HTERT RPE-1 (cell line): Measurements from ENCODE around the gene MED10.

Experiments used
- in situ Hi-C: fragments of 300-500 bp; cut with MboI; formaldehyde crosslinking; loops from 4 replicates; pipeline ENCODE4 v1.14.3; 2020; ENCODE audit warnings: low sequenced_read_pairs

MED10 gene

GRCh38 chr5:6399980-6400910, 21.9 kb upstream of the MED10 start:
- in situ Hi-C loops, result no loop called here

DNA sequence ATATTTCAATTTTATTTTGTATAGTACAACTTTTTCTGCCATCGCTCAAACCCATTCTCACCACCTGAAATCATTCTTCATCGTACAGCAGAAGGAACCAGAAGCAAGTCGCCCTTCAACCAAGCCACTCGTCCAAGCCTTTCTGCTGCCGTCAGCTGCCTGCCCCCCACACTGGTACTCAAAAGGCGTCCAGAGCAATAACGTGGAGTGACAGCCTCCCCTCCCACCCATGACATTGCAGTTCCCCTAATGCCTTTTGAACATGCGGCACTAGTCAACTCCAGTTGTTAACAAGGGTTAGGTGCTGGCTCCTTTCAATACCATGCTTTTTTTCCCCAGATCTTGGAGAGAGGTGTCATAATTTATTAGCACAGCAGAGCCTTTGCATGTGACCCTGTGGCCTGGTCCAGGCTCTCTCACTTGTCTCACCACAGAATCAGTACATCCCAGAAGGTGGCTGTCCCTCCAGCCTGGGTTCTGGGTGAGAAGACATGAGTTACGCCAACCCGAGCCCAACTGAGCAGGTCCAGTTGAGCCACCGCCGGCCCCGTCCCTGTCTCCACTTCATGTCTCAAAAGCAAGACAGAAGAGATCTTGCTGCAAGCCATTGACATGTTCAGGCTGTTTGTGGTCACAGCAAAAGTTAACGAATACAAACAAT, 20.4 kb upstream of the MED10 start:
- in situ Hi-C loops, result no loop called here

DNA sequence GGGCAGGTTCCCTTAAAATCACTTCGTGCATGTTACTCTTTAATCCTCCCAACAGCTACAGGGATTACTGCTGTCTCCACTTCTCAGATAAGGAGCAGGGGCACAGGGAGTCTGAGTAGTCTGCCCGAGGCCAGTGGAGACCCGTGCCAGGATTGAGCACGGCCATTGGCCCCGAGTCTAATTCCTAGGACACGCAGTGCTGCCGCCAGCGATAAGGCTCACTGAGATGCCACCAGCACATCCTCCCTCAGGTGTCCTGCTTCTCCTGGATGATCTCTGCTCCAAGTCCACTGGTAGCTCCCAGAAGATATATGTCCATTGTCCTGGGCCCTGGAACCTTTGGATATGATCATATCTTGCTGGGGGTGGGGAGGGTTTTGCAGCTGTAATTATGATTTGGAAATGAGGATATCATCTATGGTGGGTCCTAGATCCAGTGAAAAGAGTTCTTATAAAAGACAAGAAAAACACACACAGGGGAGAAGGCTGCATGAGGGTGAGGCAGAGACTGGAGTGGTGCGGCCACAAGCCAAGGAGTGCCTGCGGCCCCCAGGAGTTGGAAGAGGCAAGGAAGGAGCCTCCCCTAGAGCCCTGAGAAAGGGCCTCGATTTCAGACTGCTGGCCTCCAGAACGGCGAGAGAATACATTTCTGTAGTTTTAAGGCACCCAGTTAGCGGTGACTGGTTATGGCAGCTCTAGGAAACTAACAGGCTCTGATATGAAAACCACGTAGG, 19.4 kb upstream of the MED10 start:
- in situ Hi-C loops, result no loop called here

DNA sequence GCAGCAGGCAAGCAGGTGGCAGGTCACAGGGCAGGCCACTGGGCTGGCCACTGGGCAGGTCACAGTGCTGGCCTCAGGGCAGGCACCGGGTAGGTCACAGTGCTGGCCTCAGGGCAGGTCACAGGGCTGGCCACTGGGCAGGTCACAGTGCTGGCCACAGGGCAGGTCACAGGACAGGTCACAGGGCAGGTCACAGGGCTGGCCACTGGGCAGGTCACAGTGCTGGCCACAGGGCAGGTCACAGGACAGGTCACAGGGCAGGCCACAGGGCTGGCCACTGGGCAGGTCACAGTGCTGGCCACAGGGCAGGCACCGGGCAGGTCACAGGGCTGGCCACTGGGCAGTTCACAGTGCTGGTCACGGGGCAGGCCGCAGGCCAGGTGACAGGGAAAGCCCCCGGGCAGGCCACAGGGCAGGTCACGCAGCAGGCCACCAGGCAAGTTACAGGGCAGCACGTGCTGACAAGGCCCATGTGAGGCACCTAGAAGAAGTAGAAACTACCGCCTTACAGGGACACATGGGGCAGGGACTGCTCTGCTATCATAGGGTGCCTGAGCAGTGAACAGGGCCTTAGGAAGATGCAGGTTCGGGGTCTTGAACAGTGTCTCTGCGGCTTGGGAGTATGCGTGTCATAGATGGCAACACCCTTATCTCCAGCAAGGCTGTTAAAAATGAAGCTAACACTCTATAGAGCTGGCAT, 18.6 kb upstream of the MED10 start:
- in situ Hi-C loops, result no loop called here

- in situ Hi-C loops, result no loop called here
Measured at GRCh38 chr5:6396043-6396442, 17.7 kb upstream of the MED10 start.

GRCh38 chr5:6395621-6396020, 17.3 kb upstream of the MED10 start:
- in situ Hi-C loops, result no loop called here

- in situ Hi-C loops, result no loop called here
Measured at GRCh38 chr5:6395102-6395445, 16.7 kb upstream of the MED10 start.

DNA sequence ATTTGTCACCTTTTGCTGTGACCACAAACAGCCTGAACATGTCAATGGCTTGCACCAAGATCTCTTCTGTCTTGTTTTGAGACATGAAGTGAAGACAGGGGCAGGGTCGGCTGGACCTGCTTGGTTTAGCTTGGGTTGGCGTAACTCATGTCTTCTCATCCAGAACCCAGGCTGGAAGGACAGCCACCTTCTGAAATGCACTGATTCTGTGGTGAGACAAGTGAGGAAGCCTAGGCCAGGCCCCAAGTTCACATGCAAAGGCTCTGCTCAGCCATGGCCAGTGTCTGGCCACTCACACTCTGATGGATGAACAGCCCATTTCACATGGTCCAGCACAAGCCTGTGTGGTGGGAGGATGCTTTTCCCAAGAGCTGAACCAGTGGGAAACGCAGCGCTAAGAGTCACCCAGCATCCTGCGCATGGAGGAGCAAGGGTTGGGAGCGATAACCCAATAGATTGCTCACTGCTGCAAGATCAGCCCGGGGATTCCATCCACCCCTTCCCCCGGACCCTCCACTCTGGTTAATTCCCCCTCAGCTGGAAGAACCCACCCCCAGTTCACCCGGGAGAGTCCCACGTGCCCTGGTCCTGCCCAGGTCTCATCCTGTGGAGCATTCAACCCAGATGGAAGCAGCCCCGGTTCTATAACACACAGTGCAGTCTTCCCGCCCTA, 16.2 kb upstream of the MED10 start:
- in situ Hi-C loops, result no loop called here

DNA sequence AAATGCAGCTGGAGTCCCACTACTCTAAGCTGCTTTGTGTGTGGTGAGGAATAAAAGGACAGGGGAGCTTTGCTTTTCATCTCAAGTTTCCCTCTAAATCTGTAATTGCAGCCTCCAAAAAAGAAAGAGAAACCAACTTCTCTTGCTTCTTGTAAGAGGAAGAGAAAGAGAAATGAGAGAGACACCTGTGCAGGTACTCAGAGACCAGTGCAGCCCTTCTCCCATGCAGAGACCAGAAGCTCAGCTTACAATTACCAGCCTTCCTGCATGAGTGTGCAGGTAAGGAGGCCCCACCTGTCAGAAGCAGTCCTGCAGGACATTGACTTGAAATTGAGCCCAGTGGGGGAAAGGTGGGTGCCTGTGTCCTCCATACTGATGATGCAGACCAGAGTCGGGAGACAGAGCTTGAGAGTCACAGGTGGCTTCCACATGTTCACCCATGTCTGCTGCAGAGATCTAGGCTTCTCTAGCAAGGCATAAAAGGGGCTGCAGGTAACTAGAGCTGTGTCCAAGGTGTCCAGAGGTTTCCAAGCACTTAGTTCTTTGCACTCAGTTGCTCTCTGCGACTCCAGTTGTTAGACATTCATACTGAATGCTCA, 15.3 kb upstream of the MED10 start:
- in situ Hi-C loops, result no loop called here

DNA sequence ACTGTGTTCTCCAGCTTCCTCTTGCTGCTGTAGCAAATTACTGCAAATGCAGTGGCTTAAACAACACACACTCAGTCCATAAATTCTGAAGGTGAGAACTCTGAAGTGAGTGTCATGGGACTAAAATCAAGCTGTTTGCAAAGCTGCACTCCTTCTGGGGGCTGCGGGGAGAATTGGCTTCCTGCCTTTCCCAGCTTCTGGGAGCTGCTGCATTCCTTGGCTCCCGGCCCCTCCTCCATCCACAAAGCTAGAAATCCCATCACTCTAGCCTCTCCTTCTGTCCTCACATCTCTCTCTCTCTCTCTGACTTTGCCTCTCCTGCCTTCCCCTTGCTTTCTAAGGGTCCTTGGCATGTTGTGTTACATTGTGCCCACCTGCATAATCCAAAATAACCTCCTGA, 14.2 kb upstream of the MED10 start:
- in situ Hi-C loops, result no loop called here

- in situ Hi-C loops, result no loop called here
Measured at GRCh38 chr5:6391151-6391550, 12.8 kb upstream of the MED10 start.

DNA sequence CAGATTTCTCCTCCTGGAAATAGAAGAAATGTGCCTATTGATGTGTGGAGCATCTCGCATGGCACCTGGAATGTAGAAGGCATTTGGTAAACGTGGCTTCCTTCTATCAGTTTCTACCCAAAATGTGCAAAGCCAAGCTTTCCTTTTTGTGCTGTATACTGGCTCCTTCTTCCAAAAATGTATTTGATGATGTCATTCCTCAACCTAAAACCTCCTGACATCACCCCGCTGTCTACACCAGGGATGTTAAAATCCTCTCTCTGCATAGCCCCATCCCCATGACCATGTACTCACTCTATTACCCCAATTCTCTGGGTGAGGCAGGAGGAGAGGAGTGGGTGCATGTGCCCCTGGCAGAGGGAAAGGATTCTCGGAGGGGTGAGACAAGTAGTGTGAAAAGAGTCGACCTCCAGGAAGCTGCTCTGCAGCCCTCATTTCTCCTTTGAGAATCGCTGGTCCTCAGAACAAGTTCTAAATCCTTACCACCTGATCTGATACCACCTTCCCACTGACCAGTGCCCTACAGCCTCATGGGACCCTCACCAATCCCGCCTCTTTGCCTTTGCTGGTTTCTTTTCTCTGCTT, 11.7 kb upstream of the MED10 start:
- in situ Hi-C loops, result no loop called here

GRCh38 chr5:6389397-6389796, 11.1 kb upstream of the MED10 start:
- in situ Hi-C loops, result no loop called here

DNA sequence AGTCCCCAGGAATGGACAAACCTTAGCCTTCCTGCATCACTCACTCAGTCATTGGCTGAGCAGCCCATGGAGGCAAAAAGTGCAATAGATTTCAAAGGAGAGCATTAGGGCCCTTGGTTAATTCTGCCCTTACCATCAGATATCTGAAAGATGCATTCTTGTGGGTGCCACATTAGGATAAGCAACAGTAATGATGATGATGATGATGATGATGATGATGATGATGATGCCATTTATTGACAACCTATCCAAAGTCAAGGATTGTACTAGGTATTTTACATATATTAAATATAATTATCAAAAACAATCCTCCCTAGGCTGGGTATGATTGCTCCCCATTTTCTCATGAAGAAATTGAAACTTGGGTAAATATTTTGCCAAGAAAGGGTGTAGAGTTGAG, 9.6 kb upstream of the MED10 start:
- in situ Hi-C loops, result no loop called here

- in situ Hi-C loops, result no loop called here
Measured at GRCh38 chr5:6386271-6386670, 7.9 kb upstream of the MED10 start.

DNA sequence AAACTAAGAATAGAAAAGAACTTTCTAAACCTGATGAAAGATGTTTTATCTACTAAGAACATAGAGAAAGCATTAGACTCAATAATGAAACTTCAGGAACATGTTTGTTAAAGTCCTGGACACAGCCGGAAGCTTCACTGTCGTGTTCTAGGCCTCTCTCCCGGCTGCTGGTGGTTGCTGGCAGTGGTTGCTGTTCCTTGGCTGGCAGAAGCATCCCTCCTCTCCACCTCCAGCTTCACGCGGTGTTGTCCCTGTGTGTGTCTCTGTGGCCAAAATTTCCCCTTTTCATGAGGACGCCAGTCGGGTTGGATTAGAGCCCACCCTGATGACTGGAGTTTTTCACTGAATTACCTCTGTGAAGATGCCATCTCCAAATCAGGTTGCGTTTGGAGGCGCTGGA, 6.5 kb upstream of the MED10 start:
- in situ Hi-C loops, result no loop called here

DNA sequence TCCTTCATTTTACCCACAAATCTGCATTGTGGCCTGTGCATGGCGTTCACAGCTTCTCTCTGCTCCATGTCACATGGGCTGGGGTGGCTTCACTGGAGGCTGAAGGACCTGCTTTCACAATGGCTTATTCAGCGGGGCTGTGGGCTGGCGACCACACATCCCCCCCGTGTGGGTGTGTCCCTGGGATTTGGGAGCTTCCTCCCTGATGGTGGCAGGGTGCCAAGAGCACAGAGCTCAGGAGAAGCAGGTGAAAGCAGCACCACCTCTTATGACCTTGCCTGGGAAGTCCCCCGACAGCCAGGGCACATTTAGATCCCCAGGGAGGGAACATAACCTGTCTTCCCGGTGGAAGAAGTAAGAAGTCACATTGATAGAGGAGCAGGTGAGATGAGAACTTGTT, 5.0 kb upstream of the MED10 start:
- in situ Hi-C loops, result no loop called here

DNA sequence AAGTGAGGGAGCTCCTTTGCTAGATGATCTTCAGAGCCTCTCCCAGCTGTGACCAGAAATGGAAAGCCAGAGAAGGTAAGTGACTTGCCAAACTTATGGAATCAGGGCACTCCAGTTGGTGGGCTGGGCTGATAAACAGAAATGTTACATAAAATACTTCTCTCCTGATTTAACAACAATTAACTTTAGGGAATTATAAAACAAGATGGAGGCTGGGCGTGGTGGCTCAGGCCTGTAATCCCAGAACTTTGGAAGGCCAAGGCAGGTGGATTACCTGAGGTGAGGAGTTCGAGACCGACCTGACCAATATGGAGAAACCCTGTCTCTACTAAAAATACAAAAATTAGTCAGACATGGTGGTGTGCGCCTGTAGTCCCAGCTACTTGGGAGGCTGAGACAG, 899 bp upstream of the MED10 start:
- in situ Hi-C loops, result no loop called here

- in situ Hi-C loops, result no loop called here
Measured at GRCh38 chr5:6378766-6379103, 388 bp upstream of the MED10 start.

- in situ Hi-C loops, result no loop called here
Measured at GRCh38 chr5:6377582-6377904, 804 bp downstream of the MED10 start.
